ENCODE measurements around the gene RARG.
A peak's percentile ranks its signal among the peaks of the same experiment; 100 is the strongest.

Gene RARG

GRCh38 chr12:53231921-53232645 lies at the start of gene RARG:
TSS of gene RARG (minus strand) at chr12:53232209. CDS start at chr12:53227545, 4,664 bp downstream.
- DNase-seq: no peak

GRCh38 chr12:53279888-53280498 lies 48.0 kb upstream of the RARG start:
- no peak for DNase-seq

GRCh38 chr12:53279283-53279869 lies 47.4 kb upstream of the RARG start:
- DNase-seq: no peak

GRCh38 chr12:53277981-53278380 lies 46.0 kb upstream of the RARG start:
- no peak for DNase-seq

- DNase-seq: no peak
Observed at GRCh38 chr12:53276511-53276910, 44.5 kb upstream of the RARG start.

GRCh38 chr12:53274445-53274844 lies 42.4 kb upstream of the RARG start:
- no peak for DNase-seq

GRCh38 chr12:53268630-53269562 lies 36.9 kb upstream of the RARG start:
- no peak for DNase-seq

GRCh38 chr12:53267999-53268629 lies 36.1 kb upstream of the RARG start, which contains the start of gene ESPL1:
TSS of gene ESPL1 (plus strand) at chr12:53268299. CDS start at chr12:53268767, 468 bp downstream.
- DNase-seq: peak; percentile 23

- no peak for DNase-seq
Observed at GRCh38 chr12:53267306-53267998, 35.4 kb upstream of the RARG start.

- no peak for DNase-seq
Observed at GRCh38 chr12:53265783-53266182, 33.8 kb upstream of the RARG start.

- no peak for DNase-seq
Observed at GRCh38 chr12:53259891-53260290, 27.9 kb upstream of the RARG start.

- DNase-seq: peak; percentile 53
Observed at GRCh38 chr12:53258541-53259539, 26.8 kb upstream of the RARG start.

GRCh38 chr12:53255996-53256395 lies 24.0 kb upstream of the RARG start:
- no peak for DNase-seq

GRCh38 chr12:53254816-53255545 lies 23.0 kb upstream of the RARG start:
- DNase-seq: no peak

- DNase-seq: no peak
Observed at GRCh38 chr12:53253298-53253697, 21.3 kb upstream of the RARG start.

GRCh38 chr12:53252349-53252916 lies 20.4 kb upstream of the RARG start:
- DNase-seq: no peak

GRCh38 chr12:53251477-53252348 lies 19.7 kb upstream of the RARG start:
- peak; percentile 76 for DNase-seq

- no peak for DNase-seq
Observed at GRCh38 chr12:53245286-53245685, 13.3 kb upstream of the RARG start.
